ENCODE results near the gene THBS4. TPM values are rescaled to one million over a fixed set of nuclear protein-coding genes. Genes with fewer than 3 reads are reported as not detected.

Gene THBS4
- total RNA-seq (not detected), polyA plus RNA-seq (not detected)

GRCh38 chr5:80034962-80035821, at the start of gene THBS4:
TSS of gene THBS4 (plus strand) at chr5:80035348. CDS start at chr5:80035538, 190 bp downstream.
- no peaks in the 10 kb centered on the region for H3K36me3 Mint-ChIP-seq
- Histone ChIP-seq H3K4me3 (ENCODE audit: low read depth, low read length) (no peak within 1 kb of the TSS), H3K27me3 (ENCODE audit: control insufficient read depth, insufficient read depth, low read length) (peaks cover 36% of the 10 kb centered on the region), H3K27ac (ENCODE audit: insufficient read depth, low read length, poor library complexity, severe bottlenecking) (no peak within 1 kb of the TSS), H3K36me3 (ENCODE audit: control insufficient read depth, insufficient read depth, low read length) (no peaks in the 10 kb centered on the region), H3K9me3 (ENCODE audit: control insufficient read depth in 2 of 2, low read length in 2 of 2) (no peaks in the 10 kb centered on the region), H3K4me1 (ENCODE audit: control insufficient read depth, insufficient read depth, low read length, poor library complexity, severe bottlenecking) (no peaks in the 10 kb centered on the region)
- ATAC-seq (ENCODE audit: low read depth in 2 of 2) = peak in 1 of 2 donors; percentile 33
- no peaks in the 10 kb centered on the region for H3K9me3 Mint-ChIP-seq
- no peak within 1 kb of the TSS for H3K27ac Mint-ChIP-seq
- peaks cover 74% of the 10 kb centered on the region for H3K27me3 Mint-ChIP-seq
- peak within 1 kb of the TSS; percentile 32 to 66 (median 62) for H3K4me3 Mint-ChIP-seq
- peaks cover 0 to 17% (median 9%) of the 10 kb centered on the region in 4 donors for H3K4me1 Mint-ChIP-seq
- no peak for DNase-seq

DNA sequence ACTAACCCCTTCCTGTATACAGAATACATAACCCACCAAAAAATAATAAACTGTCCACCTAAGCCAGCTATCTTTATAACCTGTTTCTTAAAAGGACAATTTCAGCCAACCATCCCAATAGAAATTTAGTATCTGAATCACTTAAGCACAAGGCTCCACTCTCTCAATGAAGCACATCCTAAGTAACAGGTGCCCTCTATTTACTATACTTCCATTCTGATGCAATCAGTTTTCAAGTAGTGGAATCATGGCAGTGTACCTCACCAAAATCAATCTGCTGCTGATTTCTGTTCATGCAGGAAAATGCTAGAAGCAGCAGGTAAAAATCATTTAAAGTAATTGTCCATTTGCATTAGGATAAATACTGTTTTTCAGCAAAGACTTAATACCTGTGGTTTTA, 48.9 kb upstream of the THBS4 start:
- no peak overlapping the region for H3K4me3 ChIP-seq (ENCODE audit: low read depth, low read length)
- H3K9me3 ChIP-seq (ENCODE audit: control insufficient read depth in 2 of 2, low read length in 2 of 2) = no peaks in the 10 kb centered on the region
- DNase-seq = no peak
- no peaks in the 10 kb centered on the region for H3K27me3 ChIP-seq (ENCODE audit: control insufficient read depth, insufficient read depth, low read length)
- peaks cover 0 to 2% (median 0%) of the 10 kb centered on the region in 7 donors for H3K9me3 Mint-ChIP-seq
- peaks cover 5% of the 10 kb centered on the region for H3K27me3 Mint-ChIP-seq
- no peak overlapping the region for H3K4me3 Mint-ChIP-seq
- peaks cover 59% of the 10 kb centered on the region for H3K36me3 ChIP-seq (ENCODE audit: control insufficient read depth, insufficient read depth, low read length)
- peaks cover 29 to 48% (median 40%) of the 10 kb centered on the region in 4 donors for H3K4me1 Mint-ChIP-seq
- peaks cover 24% of the 10 kb centered on the region for H3K4me1 ChIP-seq (ENCODE audit: control insufficient read depth, insufficient read depth, low read length, poor library complexity, severe bottlenecking)
- H3K27ac Mint-ChIP-seq = peak overlapping the region in 1 of 3 donors; percentile 6
- H3K27ac ChIP-seq (ENCODE audit: insufficient read depth, low read length, poor library complexity, severe bottlenecking) = no peak overlapping the region
- peaks cover 51% of the 10 kb centered on the region for H3K36me3 Mint-ChIP-seq
- ATAC-seq (ENCODE audit: low read depth in 2 of 2) = no peak

DNA sequence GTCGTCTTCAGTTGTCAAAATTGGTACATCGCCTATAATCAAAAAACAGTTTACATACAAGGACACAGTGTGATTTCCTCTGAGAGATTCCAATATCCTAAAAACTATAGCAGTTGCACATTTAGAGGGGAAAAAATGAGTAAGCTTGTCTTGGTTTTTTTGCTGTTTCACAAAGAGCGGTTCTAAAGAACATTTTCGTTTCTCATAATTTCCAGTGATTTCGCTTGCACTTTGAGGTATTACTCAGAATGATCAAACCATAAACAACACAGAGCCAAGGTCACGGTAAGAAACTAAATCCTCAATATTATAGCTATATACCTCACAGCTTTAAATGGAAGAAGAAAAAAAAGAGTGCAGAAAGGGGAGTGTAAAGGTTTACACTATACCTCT, 44.9 kb upstream of the THBS4 start:
- DNase-seq = peak in 1 of 3 donors; percentile 89
- Mint-ChIP-seq H3K4me3 (peak overlapping the region; percentile 84 to 99 (median 88)), H3K4me1 (peaks cover 12 to 41% (median 29%) of the 10 kb centered on the region in 4 donors), H3K27me3 (peaks cover 5% of the 10 kb centered on the region), H3K27ac (peak overlapping the region; percentile 91 to 95 (median 92)), H3K36me3 (peaks cover 26% of the 10 kb centered on the region), H3K9me3 (peaks cover 0 to 4% (median 0%) of the 10 kb centered on the region in 7 donors)
- ATAC-seq (ENCODE audit: low read depth in 2 of 2) = peak; percentile 64 to 67
- Histone ChIP-seq H3K9me3 (ENCODE audit: control insufficient read depth in 2 of 2, low read length in 2 of 2) (no peaks in the 10 kb centered on the region), H3K36me3 (ENCODE audit: control insufficient read depth, insufficient read depth, low read length) (peaks cover 32% of the 10 kb centered on the region), H3K27ac (ENCODE audit: insufficient read depth, low read length, poor library complexity, severe bottlenecking) (peak overlapping the region; percentile 81), H3K4me3 (ENCODE audit: low read depth, low read length) (peak overlapping the region; percentile 83), H3K27me3 (ENCODE audit: control insufficient read depth, insufficient read depth, low read length) (no peaks in the 10 kb centered on the region), H3K4me1 (ENCODE audit: control insufficient read depth, insufficient read depth, low read length, poor library complexity, severe bottlenecking) (peaks cover 22% of the 10 kb centered on the region)

GRCh38 chr5:79990598-79991507, 44.3 kb upstream of the THBS4 start, which contains the start of gene MTX3:
TSS of gene MTX3 (minus strand) at chr5:79991262. CDS start at chr5:79991238, 24 bp downstream.
- ATAC-seq (ENCODE audit: low read depth in 2 of 2) = peak; percentile 89 to 90
- peaks cover 23% of the 10 kb centered on the region for H3K36me3 Mint-ChIP-seq

DNA sequence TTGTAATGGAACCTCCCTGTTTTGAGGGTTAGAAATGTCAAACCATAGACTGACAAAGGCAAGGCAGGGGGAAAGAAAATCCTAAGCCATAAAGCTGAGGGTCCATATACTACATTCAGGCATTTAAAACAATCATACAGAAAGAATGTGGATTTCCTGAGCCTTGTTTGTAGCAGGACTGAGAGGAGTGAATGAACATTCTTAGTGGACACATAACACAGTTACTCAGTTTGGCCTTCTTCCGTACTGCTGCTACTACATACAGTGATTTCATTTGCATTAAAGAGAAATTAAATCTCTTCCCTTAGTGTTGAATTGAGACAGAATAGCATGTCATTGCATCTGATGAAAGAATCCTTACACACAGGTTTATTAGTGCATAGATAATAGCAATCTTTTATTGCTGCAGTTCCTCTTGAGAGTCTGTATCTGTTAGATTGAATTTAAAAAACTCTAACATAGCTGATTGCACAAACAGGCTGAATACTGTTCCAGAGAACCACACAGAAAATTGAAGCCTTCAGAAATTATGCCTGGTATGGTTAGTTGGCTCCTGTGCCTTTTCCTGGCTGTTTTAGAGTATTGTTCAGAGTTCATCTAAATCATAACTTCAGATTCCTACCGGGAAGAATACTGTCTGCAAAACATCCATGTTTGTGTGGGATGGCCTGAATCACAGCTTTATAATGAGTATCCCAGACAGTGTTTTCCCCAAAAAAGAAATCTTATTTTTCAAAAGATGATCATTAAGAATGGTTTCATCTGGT, 42.1 kb upstream of the THBS4 start:
- peaks cover 22% of the 10 kb centered on the region for H3K4me1 ChIP-seq (ENCODE audit: control insufficient read depth, insufficient read depth, low read length, poor library complexity, severe bottlenecking)
- no peak for DNase-seq
- H3K4me3 Mint-ChIP-seq = peak overlapping the region in 2 of 4 donors; percentile 29 to 39
- ATAC-seq (ENCODE audit: low read depth in 2 of 2) = no peak
- H3K27me3 ChIP-seq (ENCODE audit: control insufficient read depth, insufficient read depth, low read length) = no peaks in the 10 kb centered on the region
- H3K4me3 ChIP-seq (ENCODE audit: low read depth, low read length) = no peak overlapping the region
- H3K27ac Mint-ChIP-seq = no peak overlapping the region
- H3K36me3 Mint-ChIP-seq = peaks cover 9% of the 10 kb centered on the region
- H3K9me3 ChIP-seq (ENCODE audit: control insufficient read depth in 2 of 2, low read length in 2 of 2) = no peaks in the 10 kb centered on the region
- H3K36me3 ChIP-seq (ENCODE audit: control insufficient read depth, insufficient read depth, low read length) = peaks cover 5% of the 10 kb centered on the region
- no peak overlapping the region for H3K27ac ChIP-seq (ENCODE audit: insufficient read depth, low read length, poor library complexity, severe bottlenecking)
- peaks cover 9 to 34% (median 22%) of the 10 kb centered on the region in 4 donors for H3K4me1 Mint-ChIP-seq
- peaks cover 0 to 4% (median 0%) of the 10 kb centered on the region in 7 donors for H3K9me3 Mint-ChIP-seq
- H3K27me3 Mint-ChIP-seq = peaks cover 5% of the 10 kb centered on the region

More at GRCh38 chr5:79990598-79991507, 44.3 kb upstream of the THBS4 start, which contains the start of gene MTX3:
- Histone ChIP-seq H3K9me3 (ENCODE audit: control insufficient read depth in 2 of 2, low read length in 2 of 2) (no peaks in the 10 kb centered on the region), H3K27me3 (ENCODE audit: control insufficient read depth, insufficient read depth, low read length) (no peaks in the 10 kb centered on the region), H3K27ac (ENCODE audit: insufficient read depth, low read length, poor library complexity, severe bottlenecking) (peak within 1 kb of the TSS; percentile 81), H3K4me1 (ENCODE audit: control insufficient read depth, insufficient read depth, low read length, poor library complexity, severe bottlenecking) (peaks cover 22% of the 10 kb centered on the region), H3K36me3 (ENCODE audit: control insufficient read depth, insufficient read depth, low read length) (peaks cover 26% of the 10 kb centered on the region), H3K4me3 (ENCODE audit: low read depth, low read length) (peak within 1 kb of the TSS; percentile 83)
- peak within 1 kb of the TSS; percentile 84 to 99 (median 88) for H3K4me3 Mint-ChIP-seq
- H3K27me3 Mint-ChIP-seq = peaks cover 5% of the 10 kb centered on the region
- H3K4me1 Mint-ChIP-seq = peaks cover 12 to 41% (median 28%) of the 10 kb centered on the region in 4 donors
- peaks cover 0 to 4% (median 0%) of the 10 kb centered on the region in 7 donors for H3K9me3 Mint-ChIP-seq
- H3K27ac Mint-ChIP-seq = peak within 1 kb of the TSS; percentile 91 to 95 (median 92)
- DNase-seq = peak; percentile 76 to 93 (median 82)

- Mint-ChIP-seq H3K27me3 (peaks cover 4% of the 10 kb centered on the region), H3K4me3 (no peak overlapping the region), H3K9me3 (peaks cover 0 to 4% (median 0%) of the 10 kb centered on the region in 7 donors), H3K27ac (no peak overlapping the region), H3K4me1 (peaks cover 0 to 2% (median 0%) of the 10 kb centered on the region in 4 donors), H3K36me3 (peaks cover 4% of the 10 kb centered on the region)
- Histone ChIP-seq H3K27ac (ENCODE audit: insufficient read depth, low read length, poor library complexity, severe bottlenecking) (no peak overlapping the region), H3K27me3 (ENCODE audit: control insufficient read depth, insufficient read depth, low read length) (no peaks in the 10 kb centered on the region), H3K4me3 (ENCODE audit: low read depth, low read length) (no peak overlapping the region), H3K36me3 (ENCODE audit: control insufficient read depth, insufficient read depth, low read length) (no peaks in the 10 kb centered on the region), H3K4me1 (ENCODE audit: control insufficient read depth, insufficient read depth, low read length, poor library complexity, severe bottlenecking) (no peaks in the 10 kb centered on the region), H3K9me3 (ENCODE audit: control insufficient read depth in 2 of 2, low read length in 2 of 2) (no peaks in the 10 kb centered on the region)
- no peak for DNase-seq
- ATAC-seq (ENCODE audit: low read depth in 2 of 2) = no peak
Observed at GRCh38 chr5:79999722-80000121, 35.4 kb upstream of the THBS4 start.

DNA sequence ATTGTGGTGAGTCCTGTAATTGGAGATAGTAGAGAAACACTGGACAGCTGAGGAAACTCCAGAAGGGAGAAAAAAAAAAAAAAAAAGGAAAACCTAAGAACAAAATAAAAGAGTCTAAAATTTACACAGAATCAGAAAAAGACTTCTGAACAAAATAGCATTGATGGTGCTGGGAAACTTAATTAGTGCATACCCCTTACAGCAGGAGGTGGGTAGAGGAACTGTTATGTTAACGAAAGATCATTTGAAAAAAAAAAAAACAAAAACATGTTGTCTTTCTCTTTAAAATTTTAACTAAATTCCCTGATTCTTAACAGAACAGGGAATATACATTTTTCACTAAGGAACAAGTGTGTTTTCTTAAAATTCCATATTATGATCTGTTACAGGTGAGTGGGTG, 32.5 kb upstream of the THBS4 start:
- peaks cover 8% of the 10 kb centered on the region for H3K36me3 Mint-ChIP-seq
- no peaks in the 10 kb centered on the region for H3K27me3 ChIP-seq (ENCODE audit: control insufficient read depth, insufficient read depth, low read length)
- no peaks in the 10 kb centered on the region for H3K36me3 ChIP-seq (ENCODE audit: control insufficient read depth, insufficient read depth, low read length)
- peaks cover 4% of the 10 kb centered on the region for H3K27me3 Mint-ChIP-seq
- H3K4me3 ChIP-seq (ENCODE audit: low read depth, low read length) = no peak overlapping the region
- H3K9me3 Mint-ChIP-seq = peaks cover 0 to 4% (median 0%) of the 10 kb centered on the region in 7 donors
- H3K9me3 ChIP-seq (ENCODE audit: control insufficient read depth in 2 of 2, low read length in 2 of 2) = no peaks in the 10 kb centered on the region
- no peak for ATAC-seq (ENCODE audit: low read depth in 2 of 2)
- no peaks in the 10 kb centered on the region for H3K4me1 ChIP-seq (ENCODE audit: control insufficient read depth, insufficient read depth, low read length, poor library complexity, severe bottlenecking)
- no peak for DNase-seq
- no peak overlapping the region for H3K27ac ChIP-seq (ENCODE audit: insufficient read depth, low read length, poor library complexity, severe bottlenecking)
- H3K4me1 Mint-ChIP-seq = no peaks in the 10 kb centered on the region
- H3K4me3 Mint-ChIP-seq = no peak overlapping the region
- no peak overlapping the region for H3K27ac Mint-ChIP-seq

Measured in CD4-positive, CD25-positive, alpha-beta regulatory T cell (primary cell).